D721Med (cell line): ENCODE results near the gene ADAMTS16.

Source experiments
- DNase-seq: peaks from one replicate; pipeline ENCODE4 v3.0.0; 2011; ENCODE audit warnings: low spot score; ENCODE audit not compliant: insufficient read length
- FAIRE-seq: peaks from 2 replicates; lab custom pipeline; 2011; peaks lifted over from hg19 to GRCh38; lab: Jason Lieb, UNC
- TF ChIP-seq, protein P1 (sequence below): IDR thresholded peaks from 2 replicates; pipeline ENCODE4 v1.5.1; 2012; ENCODE audit warnings: mild to moderate bottlenecking, control low read depth; ENCODE audit not compliant: insufficient read depth; ENCODE audit errors: missing control alignments

Gene ADAMTS16

DNA sequence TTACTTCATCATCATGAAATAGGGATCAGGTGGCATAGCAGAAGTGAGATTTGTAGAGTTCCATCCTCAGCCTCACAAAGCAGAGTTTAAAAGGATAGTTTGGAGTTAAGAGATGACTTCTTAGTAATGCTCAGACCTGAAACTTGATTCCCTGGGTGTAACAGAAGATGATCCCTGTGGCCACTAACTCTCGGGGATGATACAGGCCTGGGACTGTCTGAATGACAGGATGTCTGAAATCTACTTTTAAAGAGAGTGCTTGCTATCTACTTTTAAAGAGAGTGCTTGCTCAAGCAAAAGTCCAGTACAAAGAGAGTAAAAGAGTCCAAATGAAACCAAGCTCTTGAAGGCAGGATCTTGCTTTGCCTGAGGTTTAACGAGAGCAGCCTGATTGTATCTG, 14.6 kb downstream of the ADAMTS16 start:
- DNase-seq (no peak), FAIRE-seq (no peak)
- TF ChIP-seq, protein P1, sequence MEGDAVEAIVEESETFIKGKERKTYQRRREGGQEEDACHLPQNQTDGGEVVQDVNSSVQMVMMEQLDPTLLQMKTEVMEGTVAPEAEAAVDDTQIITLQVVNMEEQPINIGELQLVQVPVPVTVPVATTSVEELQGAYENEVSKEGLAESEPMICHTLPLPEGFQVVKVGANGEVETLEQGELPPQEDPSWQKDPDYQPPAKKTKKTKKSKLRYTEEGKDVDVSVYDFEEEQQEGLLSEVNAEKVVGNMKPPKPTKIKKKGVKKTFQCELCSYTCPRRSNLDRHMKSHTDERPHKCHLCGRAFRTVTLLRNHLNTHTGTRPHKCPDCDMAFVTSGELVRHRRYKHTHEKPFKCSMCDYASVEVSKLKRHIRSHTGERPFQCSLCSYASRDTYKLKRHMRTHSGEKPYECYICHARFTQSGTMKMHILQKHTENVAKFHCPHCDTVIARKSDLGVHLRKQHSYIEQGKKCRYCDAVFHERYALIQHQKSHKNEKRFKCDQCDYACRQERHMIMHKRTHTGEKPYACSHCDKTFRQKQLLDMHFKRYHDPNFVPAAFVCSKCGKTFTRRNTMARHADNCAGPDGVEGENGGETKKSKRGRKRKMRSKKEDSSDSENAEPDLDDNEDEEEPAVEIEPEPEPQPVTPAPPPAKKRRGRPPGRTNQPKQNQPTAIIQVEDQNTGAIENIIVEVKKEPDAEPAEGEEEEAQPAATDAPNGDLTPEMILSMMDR = no peak

DNA sequence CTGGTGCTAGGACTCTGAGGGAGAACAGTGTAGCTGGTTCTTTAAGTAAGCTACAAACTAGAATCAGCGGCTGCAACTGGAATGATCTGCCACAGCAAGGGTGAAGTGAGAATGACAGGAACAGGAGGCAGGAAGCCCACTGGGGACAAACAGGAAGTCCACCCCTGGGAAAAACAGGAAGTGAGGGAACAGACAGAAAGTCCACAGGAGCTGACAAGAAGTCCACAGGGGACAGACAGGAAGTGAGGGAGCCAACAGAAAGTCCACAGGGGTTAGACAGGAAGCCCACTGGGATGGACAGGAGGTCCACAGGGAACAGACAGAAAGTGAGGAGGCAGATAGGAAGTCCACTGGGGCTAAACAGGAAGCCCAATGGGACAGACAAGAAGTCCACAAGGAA, 15.5 kb downstream of the ADAMTS16 start:
- no peak for DNase-seq
- TF ChIP-seq, protein P1 = no peak
- FAIRE-seq = no peak

DNA sequence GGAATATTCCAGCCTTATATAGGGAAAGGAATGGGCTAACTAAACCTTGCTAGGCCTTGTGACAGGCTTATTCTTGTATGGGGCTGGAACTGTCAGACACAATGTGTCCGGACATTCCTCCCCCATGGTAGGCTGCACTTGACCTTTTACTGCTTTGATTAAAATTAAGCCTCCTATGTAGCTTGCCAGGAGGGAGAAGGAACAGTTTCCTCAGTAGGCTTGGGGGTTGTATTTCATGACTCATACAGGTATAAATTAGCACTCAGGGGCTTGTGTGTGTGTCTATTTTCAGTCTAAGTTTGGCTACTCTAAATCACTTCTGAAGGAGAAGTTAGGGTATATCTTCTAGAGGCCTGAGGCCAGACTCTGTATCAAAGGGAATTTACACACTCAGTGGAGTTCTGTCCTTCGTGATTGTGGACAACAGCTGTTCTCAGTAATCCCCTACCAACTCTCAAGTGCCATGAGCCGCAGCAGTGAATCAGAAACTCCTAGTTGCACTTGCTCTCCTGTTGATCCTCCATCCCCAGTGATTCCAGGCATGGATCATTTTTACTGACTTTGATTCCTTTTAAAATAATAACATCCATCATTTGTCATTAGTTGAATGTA, 16.4 kb downstream of the ADAMTS16 start:
- DNase-seq = no peak
- FAIRE-seq = no peak
- TF ChIP-seq, protein P1 = no peak

DNA sequence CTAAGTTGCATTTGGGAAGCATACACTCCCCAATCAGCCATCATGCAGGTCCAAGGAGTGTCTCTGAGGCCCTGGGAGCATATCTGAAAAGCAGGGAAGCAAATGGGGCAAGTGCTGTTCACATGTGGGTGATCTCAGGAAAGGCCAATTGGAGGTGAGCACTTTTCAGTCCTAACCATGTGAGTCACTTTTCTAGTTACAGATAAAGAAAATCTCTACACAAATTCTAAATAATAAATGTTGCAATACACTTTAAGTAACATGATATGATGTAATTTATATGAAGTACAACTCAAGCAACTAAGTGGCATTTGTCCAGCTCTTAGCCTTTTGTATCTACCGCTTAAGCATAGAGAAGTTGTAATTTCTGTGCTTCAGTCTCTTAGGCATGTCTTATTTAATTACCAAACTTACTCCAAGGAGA, 18.4 kb downstream of the ADAMTS16 start:
- FAIRE-seq = no peak
- DNase-seq = no peak

DNA sequence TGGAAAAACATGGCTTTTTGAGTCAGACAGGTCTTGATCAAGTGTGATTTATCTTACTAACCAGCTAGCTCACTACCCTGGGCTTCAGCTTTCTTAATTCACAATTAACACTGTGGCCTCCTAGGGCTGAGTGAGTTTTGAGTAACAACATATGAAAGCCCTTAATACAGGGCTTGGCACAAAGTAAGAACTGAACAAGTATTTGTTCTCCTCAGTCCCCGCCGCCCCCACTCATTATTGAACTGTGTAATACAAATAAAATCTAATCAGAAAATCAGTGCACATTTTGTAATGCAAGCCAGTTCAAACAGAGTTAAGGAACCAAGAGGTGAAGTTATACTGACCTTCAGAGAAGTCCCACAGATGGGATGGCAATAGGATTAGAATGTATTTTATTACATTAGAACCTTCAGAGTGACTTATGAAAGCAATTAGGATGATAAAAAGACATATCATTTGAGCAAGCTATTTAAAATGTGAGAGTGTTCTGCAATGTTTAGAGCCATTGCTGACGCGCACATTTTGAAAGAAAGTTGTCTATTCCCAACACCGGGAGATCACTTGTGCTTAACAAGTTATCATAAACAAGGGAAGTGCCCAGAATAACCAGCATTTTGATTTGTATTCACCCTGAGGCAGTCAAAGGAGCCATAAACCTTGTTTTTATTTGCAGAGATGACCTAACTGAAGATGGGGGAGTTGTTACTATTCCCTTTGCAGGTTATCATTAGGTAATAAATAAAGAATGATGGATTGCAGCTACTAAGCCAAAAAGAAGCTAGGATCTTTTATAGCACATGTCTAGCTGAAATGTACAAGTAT, 19.4 kb downstream of the ADAMTS16 start:
- DNase-seq (no peak), FAIRE-seq (no peak)
- TF ChIP-seq, protein P1 = no peak

More for the DNA sequence above, 18.4 kb downstream of the ADAMTS16 start:
- TF ChIP-seq, protein P1 = no peak

DNA sequence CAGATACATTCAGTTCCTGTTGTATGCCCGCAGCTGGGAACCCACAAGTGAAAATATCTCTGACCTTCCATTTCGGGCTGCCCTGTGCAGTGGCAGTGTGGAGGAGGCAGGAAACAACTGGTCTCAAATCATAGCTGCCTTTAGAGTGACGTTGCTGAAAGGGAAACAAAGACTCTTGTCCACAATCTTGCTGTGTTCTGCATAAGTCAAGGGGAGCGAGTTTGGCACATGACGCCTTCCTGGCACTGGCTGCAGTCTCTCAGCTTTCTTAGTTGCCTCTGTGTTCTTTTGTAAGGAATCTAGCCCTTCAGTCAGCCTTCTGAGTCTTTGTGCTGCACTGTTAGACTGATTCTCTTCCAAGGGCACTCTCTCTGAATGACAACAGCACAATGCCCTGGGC, 24.0 kb downstream of the ADAMTS16 start:
- no peak for FAIRE-seq
- no peak for DNase-seq
- TF ChIP-seq, protein P1 = no peak

DNA sequence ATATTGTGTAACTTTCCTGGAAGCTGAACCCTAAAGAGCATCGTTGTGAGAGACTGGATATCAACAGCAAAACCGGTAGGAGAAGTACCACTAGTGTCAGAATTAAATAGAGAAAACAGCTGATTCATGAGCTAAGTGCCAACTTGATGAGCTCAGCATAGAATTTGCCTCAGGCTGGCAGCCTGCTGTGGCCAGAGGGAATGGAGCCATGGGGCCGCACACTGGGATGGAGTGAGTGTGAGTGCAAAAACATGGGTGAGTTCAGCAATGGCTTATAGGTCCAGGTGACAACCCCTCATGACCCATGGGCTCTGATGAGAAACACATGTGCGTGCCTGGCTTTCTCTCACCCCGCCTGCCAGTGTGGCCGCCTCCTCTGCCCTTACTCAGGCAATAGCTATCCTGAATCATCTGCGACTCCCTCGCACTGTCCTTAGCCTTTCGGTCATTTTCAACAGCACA, 25.4 kb downstream of the ADAMTS16 start:
- FAIRE-seq = no peak
- DNase-seq = no peak

More for the DNA sequence above, 25.4 kb downstream of the ADAMTS16 start:
- TF ChIP-seq, protein P1 = no peak
